ENCODE data around the gene EIF5B.

The EIF5B gene

DNA sequence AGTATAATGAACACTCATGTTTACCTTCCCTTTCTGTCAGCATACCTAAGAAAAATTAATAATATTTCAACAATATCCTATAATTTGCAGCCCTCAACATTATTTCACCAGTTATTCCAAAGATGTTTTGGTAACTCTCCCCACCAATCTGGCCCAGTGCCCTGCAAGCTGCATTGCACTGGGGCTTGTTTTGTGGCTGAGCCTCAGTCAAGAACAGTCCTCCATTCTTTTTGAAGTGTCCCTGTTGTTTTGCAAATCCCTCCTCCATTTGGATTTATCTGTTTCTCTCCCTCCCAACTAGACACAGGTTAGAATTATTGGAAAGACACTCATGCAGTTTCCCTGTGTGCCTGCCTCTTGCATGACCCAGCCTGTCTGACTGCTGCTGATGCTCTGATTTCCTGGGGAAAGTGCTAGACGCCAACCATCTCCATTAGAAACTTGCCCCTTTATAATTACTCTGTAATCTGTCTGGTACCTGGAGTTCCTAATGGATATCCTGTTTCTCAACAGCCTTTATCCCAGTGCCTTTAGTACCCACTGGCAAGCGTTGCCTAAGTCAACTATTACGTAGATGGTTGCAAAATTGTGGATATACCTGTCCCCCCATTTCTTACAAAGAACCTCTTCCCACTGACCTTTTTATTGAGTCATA, 60.2 kb downstream of the EIF5B start:
- TF ChIP-seq, protein P1, sequence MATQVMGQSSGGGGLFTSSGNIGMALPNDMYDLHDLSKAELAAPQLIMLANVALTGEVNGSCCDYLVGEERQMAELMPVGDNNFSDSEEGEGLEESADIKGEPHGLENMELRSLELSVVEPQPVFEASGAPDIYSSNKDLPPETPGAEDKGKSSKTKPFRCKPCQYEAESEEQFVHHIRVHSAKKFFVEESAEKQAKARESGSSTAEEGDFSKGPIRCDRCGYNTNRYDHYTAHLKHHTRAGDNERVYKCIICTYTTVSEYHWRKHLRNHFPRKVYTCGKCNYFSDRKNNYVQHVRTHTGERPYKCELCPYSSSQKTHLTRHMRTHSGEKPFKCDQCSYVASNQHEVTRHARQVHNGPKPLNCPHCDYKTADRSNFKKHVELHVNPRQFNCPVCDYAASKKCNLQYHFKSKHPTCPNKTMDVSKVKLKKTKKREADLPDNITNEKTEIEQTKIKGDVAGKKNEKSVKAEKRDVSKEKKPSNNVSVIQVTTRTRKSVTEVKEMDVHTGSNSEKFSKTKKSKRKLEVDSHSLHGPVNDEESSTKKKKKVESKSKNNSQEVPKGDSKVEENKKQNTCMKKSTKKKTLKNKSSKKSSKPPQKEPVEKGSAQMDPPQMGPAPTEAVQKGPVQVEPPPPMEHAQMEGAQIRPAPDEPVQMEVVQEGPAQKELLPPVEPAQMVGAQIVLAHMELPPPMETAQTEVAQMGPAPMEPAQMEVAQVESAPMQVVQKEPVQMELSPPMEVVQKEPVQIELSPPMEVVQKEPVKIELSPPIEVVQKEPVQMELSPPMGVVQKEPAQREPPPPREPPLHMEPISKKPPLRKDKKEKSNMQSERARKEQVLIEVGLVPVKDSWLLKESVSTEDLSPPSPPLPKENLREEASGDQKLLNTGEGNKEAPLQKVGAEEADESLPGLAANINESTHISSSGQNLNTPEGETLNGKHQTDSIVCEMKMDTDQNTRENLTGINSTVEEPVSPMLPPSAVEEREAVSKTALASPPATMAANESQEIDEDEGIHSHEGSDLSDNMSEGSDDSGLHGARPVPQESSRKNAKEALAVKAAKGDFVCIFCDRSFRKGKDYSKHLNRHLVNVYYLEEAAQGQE (IDR thresholded peaks at IDR 0.05; ENCODE audit: low read depth) = no peak
- no peak for TF ChIP-seq CEBPB (IDR thresholded peaks at IDR 0.05)
- no peak for TF ChIP-seq CREB1 (IDR thresholded peaks at IDR 0.05; ENCODE audit: low read depth)
- no peak for TF ChIP-seq TAF1 (IDR thresholded peaks at IDR 0.05; ENCODE audit: low read depth)
- no peak for TF ChIP-seq ZBTB7A (IDR thresholded peaks at IDR 0.05; ENCODE audit: low read depth)
- TF ChIP-seq YY1 (IDR thresholded peaks at IDR 0.05; ENCODE audit: low read depth) = no peak
- no peak for TF ChIP-seq RAD21 (IDR thresholded peaks at IDR 0.05; ENCODE audit: low read depth)
- no peak for TF ChIP-seq TEAD4 (IDR thresholded peaks at IDR 0.05)

DNA sequence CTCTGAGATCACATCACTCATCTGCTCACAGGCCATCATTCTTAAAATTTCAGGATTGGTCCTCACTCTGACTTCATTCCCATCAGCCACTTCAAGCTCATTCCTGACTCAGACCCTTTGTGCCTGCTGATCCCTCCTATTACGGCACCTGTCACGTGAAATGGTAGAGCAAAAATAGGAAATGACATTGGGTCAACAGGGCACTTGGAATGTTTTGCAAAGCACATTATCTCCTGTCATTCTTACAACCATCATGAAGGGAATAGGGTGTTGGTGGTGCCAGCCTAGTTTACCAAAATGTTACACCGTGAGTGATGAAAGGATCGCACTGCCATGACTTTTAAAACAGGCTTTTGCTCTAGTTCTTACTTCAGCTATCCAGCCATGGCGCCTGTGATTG, 61.1 kb downstream of the EIF5B start:
- TF ChIP-seq, protein P2, sequence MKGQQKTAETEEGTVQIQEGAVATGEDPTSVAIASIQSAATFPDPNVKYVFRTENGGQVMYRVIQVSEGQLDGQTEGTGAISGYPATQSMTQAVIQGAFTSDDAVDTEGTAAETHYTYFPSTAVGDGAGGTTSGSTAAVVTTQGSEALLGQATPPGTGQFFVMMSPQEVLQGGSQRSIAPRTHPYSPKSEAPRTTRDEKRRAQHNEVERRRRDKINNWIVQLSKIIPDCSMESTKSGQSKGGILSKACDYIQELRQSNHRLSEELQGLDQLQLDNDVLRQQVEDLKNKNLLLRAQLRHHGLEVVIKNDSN (IDR thresholded peaks at IDR 0.05) = no peak
- TF ChIP-seq, protein P1 (IDR thresholded peaks at IDR 0.05; ENCODE audit: low read depth) = no peak
- TF ChIP-seq, protein P3, sequence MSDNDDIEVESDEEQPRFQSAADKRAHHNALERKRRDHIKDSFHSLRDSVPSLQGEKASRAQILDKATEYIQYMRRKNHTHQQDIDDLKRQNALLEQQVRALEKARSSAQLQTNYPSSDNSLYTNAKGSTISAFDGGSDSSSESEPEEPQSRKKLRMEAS (IDR thresholded peaks at IDR 0.05) = no peak
- TF ChIP-seq EGR1 (IDR thresholded peaks at IDR 0.05) (no peak), YY1 (IDR thresholded peaks at IDR 0.05; ENCODE audit: low read depth) (no peak), EP300 (IDR thresholded peaks at IDR 0.05; ENCODE audit: borderline replicate concordance) (no peak), TCF12 (IDR thresholded peaks at IDR 0.05; ENCODE audit: low read depth) (no peak), RAD21 (IDR thresholded peaks at IDR 0.05; ENCODE audit: low read depth) (no peak), ZBTB7A (IDR thresholded peaks at IDR 0.05; ENCODE audit: low read depth) (no peak), CREB1 (IDR thresholded peaks at IDR 0.05; ENCODE audit: low read depth) (no peak), TAF1 (IDR thresholded peaks at IDR 0.05; ENCODE audit: low read depth) (no peak), TEAD4 (IDR thresholded peaks at IDR 0.05) (no peak), NFIC (IDR thresholded peaks at IDR 0.05) (no peak), CEBPB (IDR thresholded peaks at IDR 0.05) (no peak), FOXM1 (IDR thresholded peaks at IDR 0.05; ENCODE audit: borderline replicate concordance, low read depth) (no peak)

DNA sequence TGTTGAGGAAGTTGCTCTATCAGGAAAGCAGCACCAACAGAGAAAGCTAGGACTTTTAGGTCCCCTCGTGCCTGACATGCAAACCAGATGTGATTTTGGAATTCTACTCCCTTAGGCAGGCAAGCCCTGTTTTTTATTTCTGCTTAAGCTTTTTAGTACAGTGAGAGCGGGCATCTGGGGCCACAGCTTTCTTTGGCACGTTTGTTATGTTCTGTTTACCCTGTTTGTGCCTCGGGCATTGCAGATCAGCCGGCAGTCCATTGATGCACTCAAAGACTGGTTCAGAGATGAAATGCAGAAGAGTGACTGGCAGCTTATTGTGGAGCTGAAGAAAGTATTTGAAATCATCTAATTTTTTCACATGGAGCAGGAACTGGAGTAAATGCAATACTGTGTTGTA, 61.9 kb downstream of the EIF5B start:
- TF ChIP-seq, protein P2 (IDR thresholded peaks at IDR 0.05) = no peak
- no peak for TF ChIP-seq CEBPB (IDR thresholded peaks at IDR 0.05)
- no peak for TF ChIP-seq TEAD4 (IDR thresholded peaks at IDR 0.05)
- no peak for TF ChIP-seq CREB1 (IDR thresholded peaks at IDR 0.05; ENCODE audit: low read depth)
- TF ChIP-seq FOXM1 (IDR thresholded peaks at IDR 0.05; ENCODE audit: borderline replicate concordance, low read depth) = no peak
- TF ChIP-seq, protein P3 (IDR thresholded peaks at IDR 0.05) = no peak
- no peak for TF ChIP-seq EP300 (IDR thresholded peaks at IDR 0.05; ENCODE audit: borderline replicate concordance)
- TF ChIP-seq TCF12 (IDR thresholded peaks at IDR 0.05; ENCODE audit: low read depth) = no peak
- no peak for TF ChIP-seq ZBTB7A (IDR thresholded peaks at IDR 0.05; ENCODE audit: low read depth)
- no peak for TF ChIP-seq NFIC (IDR thresholded peaks at IDR 0.05)
- no peak for TF ChIP-seq RAD21 (IDR thresholded peaks at IDR 0.05; ENCODE audit: low read depth)
- no peak for TF ChIP-seq YY1 (IDR thresholded peaks at IDR 0.05; ENCODE audit: low read depth)
- TF ChIP-seq, protein P1 (IDR thresholded peaks at IDR 0.05; ENCODE audit: low read depth) = no peak

DNA sequence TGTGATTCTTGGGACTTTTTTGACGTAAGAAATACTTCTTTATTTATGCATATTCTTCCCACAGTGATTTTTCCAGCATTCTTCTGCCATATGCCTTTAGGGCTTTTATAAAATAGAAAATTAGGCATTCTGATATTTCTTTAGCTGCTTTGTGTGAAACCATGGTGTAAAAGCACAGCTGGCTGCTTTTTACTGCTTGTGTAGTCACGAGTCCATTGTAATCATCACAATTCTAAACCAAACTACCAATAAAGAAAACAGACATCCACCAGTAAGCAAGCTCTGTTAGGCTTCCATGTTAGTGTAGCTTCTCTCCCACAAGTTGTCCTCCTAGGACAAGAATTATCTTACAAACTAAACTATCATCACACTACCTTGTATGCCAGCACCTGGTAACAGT, 62.6 kb downstream of the EIF5B start:
- TF ChIP-seq CEBPB (IDR thresholded peaks at IDR 0.05) = no peak

DNA sequence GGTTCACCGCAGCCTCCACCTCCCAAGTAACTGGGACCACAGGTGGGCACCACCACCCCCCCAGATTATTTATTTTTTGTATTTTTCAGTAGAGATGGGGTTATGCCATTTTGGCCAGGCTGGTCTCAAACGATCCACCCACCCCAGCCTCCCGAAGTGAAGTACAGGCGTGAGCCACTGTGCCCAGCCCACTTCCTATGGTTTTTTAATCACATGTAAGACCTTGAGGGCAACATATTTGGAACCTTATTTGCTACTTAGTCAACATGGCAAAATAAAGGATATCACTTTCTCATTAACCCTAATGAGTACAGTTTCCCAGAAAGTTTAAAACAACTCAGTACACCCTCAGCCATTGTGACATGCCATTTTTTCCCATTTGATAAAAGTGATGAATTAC, 64.7 kb downstream of the EIF5B start:
- TF ChIP-seq, protein P3 (IDR thresholded peaks at IDR 0.05) = no peak
- TF ChIP-seq YY1 (IDR thresholded peaks at IDR 0.05; ENCODE audit: low read depth) (no peak), NFIC (IDR thresholded peaks at IDR 0.05) (no peak), RAD21 (IDR thresholded peaks at IDR 0.05; ENCODE audit: low read depth) (no peak), CREB1 (IDR thresholded peaks at IDR 0.05; ENCODE audit: low read depth) (no peak), ZBTB7A (IDR thresholded peaks at IDR 0.05; ENCODE audit: low read depth) (no peak), TEAD4 (IDR thresholded peaks at IDR 0.05) (no peak), TAF1 (IDR thresholded peaks at IDR 0.05; ENCODE audit: low read depth) (no peak), EP300 (IDR thresholded peaks at IDR 0.05; ENCODE audit: borderline replicate concordance) (no peak), FOXM1 (IDR thresholded peaks at IDR 0.05; ENCODE audit: borderline replicate concordance, low read depth) (no peak), TCF12 (IDR thresholded peaks at IDR 0.05; ENCODE audit: low read depth) (no peak), CEBPB (IDR thresholded peaks at IDR 0.05) (no peak), EGR1 (IDR thresholded peaks at IDR 0.05) (no peak)
- TF ChIP-seq, protein P2 (IDR thresholded peaks at IDR 0.05) = no peak
- TF ChIP-seq, protein P1 (IDR thresholded peaks at IDR 0.05; ENCODE audit: low read depth) = no peak

Measured in Ishikawa (cell line).